Prostate gland (tissue), 2 donors: Measurements from ENCODE around the gene ZNF606.

Source experiments
- CTCF ChIP-seq, 4 experiments: fragments of 200-600 bp in 2 of 4; fragments of 450-650 bp in 2 of 4; sonication (generic) in 2 of 4; IDR thresholded peaks; 1 replicate in 3 of 4; 2 replicates in 1 of 4; pipeline ENCODE4 v1.5.1; 2016 to 2019; ENCODE audit warnings: antibody characterized with exemption in 4 of 4, mild to moderate bottlenecking in 2 of 4, moderate library complexity in 2 of 4
- POLR2A ChIP-seq: fragments of 450-650 bp; IDR thresholded peaks from one replicate; pipeline ENCODE4 v1.6.1; 2016; ENCODE audit warnings: antibody characterized with exemption, mild to moderate bottlenecking
- POLR2AphosphoS5 ChIP-seq: sonication (generic); formaldehyde crosslinking; IDR thresholded peaks from one replicate; pipeline ENCODE4 v1.6.1; 2017; ENCODE audit warnings: antibody characterized with exemption

- no peak for TF ChIP-seq POLR2A
- no peak for TF ChIP-seq CTCF (IDR thresholded peaks at IDR 0.05)
- no peak for TF ChIP-seq POLR2AphosphoS5
Measured at GRCh38 chr19:58045411-58046050, 42.9 kb upstream of the ZNF606 start.
